K562 (cell line): ENCODE data around the gene ACVR2B. TPM values are rescaled to one million over a fixed set of nuclear protein-coding genes. Genes with fewer than 3 reads are reported as not detected.

ENCODE experiments used
- ATAC-seq: fragments of 200-7000 bp; cut with Tn5 transposase; 3 replicates; pipeline ENCODE4 v1.9.1; 2020; ENCODE audit warnings: moderate library complexity
- BruUV-seq: library from RNA; stranded (reverse); fragments of 400-500 nt; replicated peaks from 2 replicates; lab custom pipeline; 2021; lab: Mats Ljungman, UMichigan
- CTCF ChIA-PET: fragments of 300-600 bp; formaldehyde crosslinking; extraction: SDS; loops from one replicate; lab custom pipeline; 2021; ENCODE audit warnings: low intra/inter-chr PET ratio; lab: Yijun Ruan, JAX
- POLR2A ChIA-PET: fragments of 300-600, 350-650 bp; sonication (Branson Sonifier 250); formaldehyde crosslinking; extraction: SDS; loops from one replicate; lab custom pipeline; 2021; ENCODE audit warnings: antibody characterized with exemption, inconsistent platforms; lab: Yijun Ruan, JAX
- DNase-seq, 4 experiments: peaks; one replicate each; pipeline versions ENCODE4 v3.0.0 to v3.0.0-alpha.2; 2011 to 2018; ENCODE audit warnings: low spot score in 3 of 4, mixed read lengths in 3 of 4; ENCODE audit errors: extremely low read depth in 1 of 4
- FAIRE-seq: peaks from 2 replicates; lab custom pipeline; 2011; peaks lifted over from hg19 to GRCh38; lab: Jason Lieb, UNC
- H2AFZ ChIP-seq: 2 replicates; pipeline ENCODE4 v1.6.0; 2011; ENCODE audit warnings: low read depth, low read length, control low read depth, inconsistent platforms
- H3K27ac ChIP-seq: fragments of 200-600 bp; 3 replicates; pipeline ENCODE4 v1.8.0; 2011; ENCODE audit warnings: low read depth, mild to moderate bottlenecking, control low read depth, inconsistent platforms, low read length, moderate library complexity, mixed read lengths; ENCODE audit errors: extremely low read depth
- H3K27me3 ChIP-seq, 2 experiments: fragments of 300-600 bp in 1 of 2; 2 replicates in 1 of 2; 3 replicates in 1 of 2; pipeline versions ENCODE4 v1.6.0 to v1.8.0; 2011; ENCODE audit warnings: inconsistent platforms in 2 of 2, low read length in 2 of 2, mild to moderate bottlenecking in 1 of 2, mixed read lengths in 1 of 2, moderate library complexity in 1 of 2; ENCODE audit not compliant: control insufficient read depth in 2 of 2, insufficient read depth in 2 of 2
- H3K36me3 ChIP-seq: fragments of 300-600 bp; 3 replicates; pipeline ENCODE4 v1.8.0; 2011; ENCODE audit warnings: mild to moderate bottlenecking, low read length, inconsistent platforms; ENCODE audit not compliant: control insufficient read depth, insufficient read depth
- H3K4me1 ChIP-seq, 2 experiments: fragments of 200-600 bp in 1 of 2; replicated peaks in 1 of 2; 2 replicates in 1 of 2; 3 replicates in 1 of 2; pipeline versions ENCODE4 v1.5.1 to v1.8.0; 2011; ENCODE audit warnings: inconsistent platforms in 2 of 2, low read length in 2 of 2, mild to moderate bottlenecking in 1 of 2, mixed read lengths in 1 of 2, moderate library complexity in 1 of 2; ENCODE audit not compliant: control insufficient read depth in 2 of 2, insufficient read depth in 2 of 2
- H3K4me2 ChIP-seq: 2 replicates; pipeline ENCODE4 v1.6.1; 2011; ENCODE audit warnings: low read length, control low read depth, inconsistent platforms, mixed read lengths; ENCODE audit not compliant: insufficient read depth
- H3K4me3 ChIP-seq: fragments of 200-600 bp; sonication (generic), shearing (Covaris generic); 2 replicates; pipeline ENCODE4 v1.5.1; 2016; ENCODE audit warnings: control low read depth, inconsistent platforms
- H3K79me2 ChIP-seq: fragments of 200-600 bp; 3 replicates; pipeline ENCODE4 v1.8.0; 2011; ENCODE audit warnings: low read length, inconsistent platforms; ENCODE audit not compliant: control insufficient read depth, insufficient read depth
- H3K9ac ChIP-seq, 2 experiments: 2 replicates each; pipeline versions ENCODE4 v1.6.0 to v1.6.1; 2011; ENCODE audit warnings: low read depth in 2 of 2, low read length in 2 of 2, control low read depth in 1 of 2, inconsistent platforms in 1 of 2, mild to moderate bottlenecking in 1 of 2, mixed read lengths in 1 of 2; ENCODE audit not compliant: insufficient read depth in 1 of 2
- H3K9me1 ChIP-seq: one replicate; pipeline ENCODE4 v1.6.0; 2011; ENCODE audit warnings: inconsistent platforms, mild to moderate bottlenecking, low read length, moderate library complexity; ENCODE audit not compliant: control insufficient read depth, insufficient read depth
- H3K9me3 ChIP-seq: replicated peaks from 2 replicates; pipeline ENCODE4 v1.5.1; 2011; ENCODE audit warnings: low read depth, low read length, inconsistent platforms; ENCODE audit not compliant: control insufficient read depth, insufficient read depth
- H4K20me1 ChIP-seq: replicated peaks from 2 replicates; pipeline ENCODE4 v1.6.1; 2011; ENCODE audit warnings: low read length, inconsistent platforms, mixed read lengths; ENCODE audit not compliant: control insufficient read depth, insufficient read depth
- ATF7 ChIP-seq: fragments of 450-650 bp; IDR thresholded peaks from 2 replicates; pipeline ENCODE4 v1.7.1; 2014; ENCODE audit warnings: mild to moderate bottlenecking, moderate library complexity
- CTBP1 ChIP-seq: fragments of 450-650 bp; IDR thresholded peaks from 2 replicates; pipeline ENCODE4 v1.6.1; 2016; ENCODE audit warnings: borderline replicate concordance
- E2F3 ChIP-seq: fragments of 250-450 bp; sonication (Bioruptor Pico); IDR thresholded peaks from 2 replicates; pipeline ENCODE4 v1.4.0; 2020; ENCODE audit warnings: mild to moderate bottlenecking
- HNRNPH1 ChIP-seq: fragments of 200-400 bp; formaldehyde crosslinking; optimal IDR thresholded peaks from 2 replicates; pipeline ENCODE3; 2017; ENCODE audit warnings: low read depth, mild to moderate bottlenecking, low read length, moderate library complexity
- KDM4B ChIP-seq, 2 experiments: fragments of 450-650 bp in 1 of 2; sonication (generic) in 1 of 2; IDR thresholded peaks; 2 replicates each; pipeline ENCODE4 v1.6.1; 2016 to 2017; ENCODE audit warnings: borderline replicate concordance in 2 of 2, antibody characterized with exemption in 1 of 2, low read depth in 1 of 2, mild to moderate bottlenecking in 1 of 2
- MYNN ChIP-seq, 2 experiments: sonication (generic); formaldehyde crosslinking in 1 of 2; IDR thresholded peaks; 2 replicates each; pipeline versions ENCODE4 v1.5.0 to v1.6.1; 2016 to 2020; ENCODE audit warnings: antibody characterized with exemption in 1 of 2, missing genetic modification reagents in 1 of 2
- SIRT6 ChIP-seq: IDR thresholded peaks from one replicate; pipeline ENCODE4 v1.6.1; 2012; ENCODE audit warnings: low read depth, mild to moderate bottlenecking, control low read depth, inconsistent platforms, low read length, moderate library complexity
- ZNF239 ChIP-seq: fragments of 250-450 bp; sonication (Bioruptor Pico); IDR thresholded peaks from 2 replicates; pipeline ENCODE4 v1.4.0; 2020; ENCODE audit warnings: mild to moderate bottlenecking
- WGBS: fragments of 100-300 bp; shearing (Covaris generic); methylation state at CpG from one replicate; pipeline ENCODE4 v1.1.6; 2016; ENCODE audit warnings: low coverage, mixed read lengths; ENCODE audit not compliant: insufficient coverage; ENCODE audit errors: missing lambda C conversion rate; 5-methylcytosine and 5-hydroxymethylcytosine counted together
- in situ Hi-C: fragments of 300-500 bp; cut with MboI; formaldehyde crosslinking; loops from 4 replicates; pipeline ENCODE4 v1.15.0; 2018; ENCODE audit warnings: inconsistent platforms, mixed read lengths
- intact Hi-C: fragments of 100-400 bp; cut with micrococcal nuclease; formaldehyde crosslinking; loops from 2 replicates; pipeline ENCODE4 v1.14.2; 2022
- polyA plus RNA-seq, 8 experiments: library from polyadenylated mRNA; depleted of rRNA in 4 of 8; stranded (reverse) in 5 of 8; unstranded in 3 of 8; fragments of >200 nt; fragmentation: Nextera tagmentation in 2 of 8; fragmentation: Illumina TruSeq in 1 of 8; extraction: Ambion mirVana in 2 of 8; extraction: Trizol in 1 of 8; gene quantifications; 2 replicates each; pipeline versions ENCODE4 v1.2.1 to v1.2.3, GENCODE V29; 2011 to 2014; ENCODE audit warnings: inconsistent platforms in 1 of 8, missing spikeins in 1 of 8
- total RNA-seq, 7 experiments: library from RNA; depleted of rRNA in 6 of 7; stranded (reverse); fragments of >200 nt in 6 of 7; fragmentation: Illumina TruSeq in 2 of 7; extraction: Trizol in 2 of 7; gene quantifications; 2 replicates each; pipeline versions ENCODE4 v1.2.1 to v1.2.3, GENCODE V29; 2011 to 2021; ENCODE audit warnings: low replicate concordance in 1 of 7
- TF ChIP-seq, protein P1 (sequence below): fragments of 250-450 bp; sonication (Bioruptor Pico); IDR thresholded peaks from 2 replicates; pipeline ENCODE4 v1.8.0; 2021; ENCODE audit warnings: mild to moderate bottlenecking, moderate library complexity

The ACVR2B gene
- total and polyA plus RNA-seq, 9 of the 15 experiments (the other 6 are each of a cell fraction or from before 2014, with no cell fraction given) = 1.8 to 23.7 (median 7.1) TPM

DNA sequence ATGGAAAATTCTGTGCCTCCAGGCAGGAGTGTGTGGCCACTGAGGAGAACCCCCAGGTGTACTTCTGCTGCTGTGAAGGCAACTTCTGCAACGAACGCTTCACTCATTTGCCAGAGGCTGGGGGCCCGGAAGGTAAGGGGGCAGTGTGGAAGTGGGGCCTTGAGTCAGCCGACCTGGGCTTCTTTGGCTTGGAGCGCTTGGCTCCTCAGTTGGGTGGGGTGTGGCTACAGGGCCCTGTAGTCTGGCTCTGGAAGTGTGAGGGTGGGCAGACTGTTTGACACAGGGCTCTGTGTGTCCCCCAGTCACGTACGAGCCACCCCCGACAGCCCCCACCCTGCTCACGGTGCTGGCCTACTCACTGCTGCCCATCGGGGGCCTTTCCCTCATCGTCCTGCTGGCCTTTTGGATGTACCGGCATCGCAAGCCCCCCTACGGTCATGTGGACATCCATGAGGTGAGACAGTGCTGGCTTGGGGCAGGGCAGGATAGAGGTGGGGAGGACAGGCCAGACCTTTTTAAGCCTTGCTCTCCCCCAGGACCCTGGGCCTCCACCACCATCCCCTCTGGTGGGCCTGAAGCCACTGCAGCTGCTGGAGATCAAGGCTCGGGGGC lies 24.3 kb downstream of the ACVR2B start (continued):
- TF ChIP-seq, protein P1, sequence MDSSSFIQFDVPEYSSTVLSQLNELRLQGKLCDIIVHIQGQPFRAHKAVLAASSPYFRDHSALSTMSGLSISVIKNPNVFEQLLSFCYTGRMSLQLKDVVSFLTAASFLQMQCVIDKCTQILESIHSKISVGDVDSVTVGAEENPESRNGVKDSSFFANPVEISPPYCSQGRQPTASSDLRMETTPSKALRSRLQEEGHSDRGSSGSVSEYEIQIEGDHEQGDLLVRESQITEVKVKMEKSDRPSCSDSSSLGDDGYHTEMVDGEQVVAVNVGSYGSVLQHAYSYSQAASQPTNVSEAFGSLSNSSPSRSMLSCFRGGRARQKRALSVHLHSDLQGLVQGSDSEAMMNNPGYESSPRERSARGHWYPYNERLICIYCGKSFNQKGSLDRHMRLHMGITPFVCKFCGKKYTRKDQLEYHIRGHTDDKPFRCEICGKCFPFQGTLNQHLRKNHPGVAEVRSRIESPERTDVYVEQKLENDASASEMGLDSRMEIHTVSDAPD = no peak
- TF ChIP-seq E2F3 (CRISPR knock-in tag) = no peak

DNA sequence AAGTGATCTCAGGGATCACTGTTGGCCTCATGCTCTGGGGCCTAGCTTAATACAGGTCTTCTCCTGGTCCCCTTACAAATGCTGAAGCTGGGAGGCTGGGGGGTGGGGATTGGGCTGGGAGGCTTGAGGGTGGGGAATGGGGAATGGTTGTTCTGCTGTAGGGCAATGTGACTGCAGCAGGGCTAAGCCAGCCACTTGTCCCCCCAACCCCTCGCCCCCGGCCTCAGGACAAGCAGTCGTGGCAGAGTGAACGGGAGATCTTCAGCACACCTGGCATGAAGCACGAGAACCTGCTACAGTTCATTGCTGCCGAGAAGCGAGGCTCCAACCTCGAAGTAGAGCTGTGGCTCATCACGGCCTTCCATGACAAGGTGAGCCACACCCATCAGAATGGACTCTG lies 25.2 kb downstream of the ACVR2B start:
- peaks cover 7% of the 10 kb centered on the region; the same call in 1 of the 3 replicates for H3K79me2 ChIP-seq
- H3K27ac ChIP-seq = no peak overlapping the region
- peaks cover 15% of the 10 kb centered on the region for H4K20me1 ChIP-seq
- ChIA-PET CTCF (interaction anchor here (0.6 to 1.4 kb wide), 3 partner anchors 225 to 474 kb away, joined by 3 to 9 read pairs (median 4); no protein-coding TSS in a partner anchor), POLR2A (no interaction called here)
- H3K9ac ChIP-seq = no peak overlapping the region
- H3K4me3 ChIP-seq = no peak overlapping the region
- peaks cover 50% of the 10 kb centered on the region; the same call in 2 of the 3 replicates for H3K36me3 ChIP-seq
- H3K9me1 ChIP-seq = no peaks in the 10 kb centered on the region
- H3K4me2 ChIP-seq = no peak overlapping the region
- FAIRE-seq (no peak), ATAC-seq (no peak), DNase-seq (no peak)
- no peak overlapping the region for H2AFZ ChIP-seq
- in situ Hi-C loops = loop anchor here (10.0 kb wide), 1 partner anchor 344 kb away; the partner anchor contains the start of genes ACAA1 and MYD88
- intact Hi-C loops = no loop called here
- BruUV-seq = no TSS peak
- no peaks in the 10 kb centered on the region for H3K9me3 ChIP-seq
- H3K4me1 ChIP-seq = peaks cover 0 to 3% of the 10 kb centered on the region in 2 experiments; a peak in 1 of 5 replicates
- H3K27me3 ChIP-seq = no peaks in the 10 kb centered on the region
- 75% methylated on average over 6 of the region's 9 CpGs for whole genome bisulfite sequencing
- TF ChIP-seq ZNF239 (CRISPR knock-in tag) (no peak), ATF7 (no peak), HNRNPH1 (no peak), SIRT6 (no peak), CTBP1 (no peak), KDM4B (IDR thresholded peaks at IDR 0.05; ENCODE audit: borderline replicate concordance in 2 of 2, low read depth in 1 of 2) (no peak), MYNN (IDR thresholded peaks at IDR 0.05) (no peak), MYNN (CRISPR knock-in tag; IDR thresholded peaks at IDR 0.05) (no peak)
